B cell (primary cell): ENCODE results near the gene TECTB. TPM values are rescaled to one million over a fixed set of nuclear protein-coding genes. Genes with fewer than 3 reads are reported as not detected.

Experiments used
- ATAC-seq: fragments of 200-7000 bp; cut with Tn5 transposase; one replicate; pipeline ENCODE4 v1.10.0; 2021; ENCODE audit warnings: low read depth, mild to moderate bottlenecking, moderate number of reproducible peaks, moderate library complexity
- CTCF ChIA-PET: fragments of 350-600 bp; sonication (Branson Sonifier 250); formaldehyde crosslinking; loops from one replicate; lab custom pipeline; 2021; ENCODE audit warnings: antibody characterized with exemption, inconsistent platforms; lab: Charles Lee
- POLR2A ChIA-PET: fragments of 350-600 bp; sonication (Branson Sonifier 250); formaldehyde crosslinking; loops from one replicate; lab custom pipeline; 2021; ENCODE audit warnings: antibody characterized with exemption; lab: Charles Lee
- DNase-seq: peaks from one replicate; pipeline ENCODE4 v3.0.0; 2013
- H2AFZ ChIP-seq: 2 replicates; pipeline ENCODE4 v1.6.1; 2012; ENCODE audit warnings: mild to moderate bottlenecking, low read depth, low read length; ENCODE audit not compliant: insufficient read depth, poor library complexity, severe bottlenecking
- H3K27ac ChIP-seq, 2 donors: 1 replicate in 1 of 2; 2 replicates in 1 of 2; pipeline ENCODE4 v1.5.1; 2012 to 2013; ENCODE audit warnings: low read length in 2 of 2, mild to moderate bottlenecking in 2 of 2, moderate library complexity in 1 of 2
- H3K27me3 ChIP-seq, 4 experiments: fragments of 200-600 bp in 1 of 4; sonication (generic) in 1 of 4; replicated peaks in 1 of 4; 1 replicate in 2 of 4; 2 replicates in 2 of 4; pipeline versions ENCODE4 v1.6.1 to v1.7.0; 2013 to 2016; ENCODE audit warnings: low read length in 3 of 4, mild to moderate bottlenecking in 2 of 4, mixed read lengths in 1 of 4, moderate library complexity in 1 of 4; ENCODE audit not compliant: insufficient read depth in 4 of 4, control insufficient read depth in 3 of 4; ENCODE audit errors: control extremely low read depth in 1 of 4
- H3K36me3 ChIP-seq, 2 experiments: replicated peaks in 1 of 2; 1 replicate in 1 of 2; 2 replicates in 1 of 2; pipeline versions ENCODE4 v1.6.1 to v1.7.1; 2013; ENCODE audit warnings: low read length in 1 of 2; ENCODE audit not compliant: insufficient read depth in 2 of 2, control insufficient read depth in 1 of 2; ENCODE audit errors: control extremely low read depth in 1 of 2, extremely low read depth in 1 of 2
- H3K4me1 ChIP-seq, 2 donors: fragments of 200-600 bp in 1 of 2; sonication (generic) in 1 of 2; 1 replicate in 1 of 2; 2 replicates in 1 of 2; pipeline versions ENCODE4 v1.5.1 to v1.6.1; 2013 to 2017; ENCODE audit warnings: low read length in 2 of 2; ENCODE audit not compliant: control insufficient read depth in 2 of 2, insufficient read depth in 2 of 2
- H3K4me2 ChIP-seq: replicated peaks from 2 replicates; pipeline ENCODE3; 2012; ENCODE audit warnings: mild to moderate bottlenecking, low read depth, low read length; ENCODE audit not compliant: poor library complexity, severe bottlenecking
- H3K4me3 ChIP-seq, 5 experiments: fragments of 200-600 bp in 1 of 5; sonication (generic) in 1 of 5; 1 replicate in 3 of 5; 2 replicates in 2 of 5; pipeline versions ENCODE4 v1.5.1 to v1.7.0; 2011 to 2016; ENCODE audit warnings: low read length in 4 of 5, mild to moderate bottlenecking in 4 of 5, low read depth in 2 of 5, control low read depth in 1 of 5, moderate library complexity in 1 of 5; ENCODE audit not compliant: insufficient read depth in 1 of 5; ENCODE audit errors: control extremely low read depth in 1 of 5, extremely low read depth in 1 of 5
- H3K79me2 ChIP-seq: fragments of 200-600 bp; sonication (generic); one replicate; pipeline ENCODE4 v1.6.0; 2016; ENCODE audit warnings: low read length; ENCODE audit not compliant: control insufficient read depth, insufficient read depth
- H3K9ac ChIP-seq: fragments of 200-600 bp; sonication (generic); 2 replicates; pipeline ENCODE4 v1.6.1; 2017; ENCODE audit warnings: mild to moderate bottlenecking, low read length, moderate library complexity
- H3K9me3 ChIP-seq, 3 donors: one replicate each; pipeline versions ENCODE4 v1.6.1 to v1.7.1; 2013; ENCODE audit warnings: low read length in 2 of 3; ENCODE audit not compliant: control insufficient read depth in 2 of 3, insufficient read depth in 1 of 3; ENCODE audit errors: control extremely low read depth in 1 of 3
- H4K20me1 ChIP-seq: 2 replicates; pipeline ENCODE4 v1.6.0; 2012; ENCODE audit warnings: mild to moderate bottlenecking, low read length; ENCODE audit not compliant: insufficient read depth, control insufficient read depth, poor library complexity, severe bottlenecking
- H3K27ac Mint-ChIP-seq: one replicate; pipeline ENCODE4 v1.8.0; 2021; ENCODE audit warnings: mixed read lengths
- H3K27me3 Mint-ChIP-seq: one replicate; pipeline ENCODE4 v1.8.0; 2021; ENCODE audit warnings: mixed read lengths
- H3K4me1 Mint-ChIP-seq: one replicate; pipeline ENCODE4 v1.8.0; 2021; ENCODE audit warnings: mixed read lengths
- H3K4me3 Mint-ChIP-seq: one replicate; pipeline ENCODE4 v1.8.0; 2021; ENCODE audit warnings: mixed read lengths
- H3K9me3 Mint-ChIP-seq: one replicate; pipeline ENCODE4 v1.8.0; 2022; ENCODE audit warnings: mixed read lengths; ENCODE audit not compliant: insufficient read depth
- EZH2 ChIP-seq: IDR thresholded peaks from 2 replicates; pipeline ENCODE4 v1.6.1; 2012; ENCODE audit warnings: borderline replicate concordance, low read depth, mild to moderate bottlenecking, moderate library complexity, low read length; ENCODE audit not compliant: insufficient read depth, poor library complexity, severe bottlenecking
- WGBS: methylation state at CpG from one replicate; pipeline ENCODE4 v1.1.5; 2013; ENCODE audit warnings: missing lambda C conversion rate; ENCODE audit not compliant: insufficient coverage; 5-methylcytosine and 5-hydroxymethylcytosine counted together
- intact Hi-C: fragments of 100-400 bp; cut with micrococcal nuclease; formaldehyde crosslinking; loops from one replicate; pipeline ENCODE4 v1.10.0; 2022
- polyA plus RNA-seq: library from polyadenylated mRNA; depleted of rRNA; stranded (reverse); fragments of >200 nt; gene quantifications from 2 replicates; pipeline ENCODE4 v1.2.3, GENCODE V29; 2012
- total RNA-seq, 2 donors: library from RNA; stranded (reverse); fragments of 120-200 nt in 1 of 2; gene quantifications; 1 replicate in 1 of 2; 2 replicates in 1 of 2; pipeline versions ENCODE4 v1.2.3 to v1.2.4, GENCODE V29; 2013 to 2022
- TF ChIP-seq, protein P1 (sequence below): fragments of 200-600 bp; IDR thresholded peaks from one replicate; pipeline ENCODE4 v1.8.0; 2022; ENCODE audit warnings: antibody characterized with exemption, mild to moderate bottlenecking

TECTB gene
- total and polyA plus RNA-seq, 2 donors (not counting 1 experiment from before 2014, with no cell fraction given): not detected

DNA sequence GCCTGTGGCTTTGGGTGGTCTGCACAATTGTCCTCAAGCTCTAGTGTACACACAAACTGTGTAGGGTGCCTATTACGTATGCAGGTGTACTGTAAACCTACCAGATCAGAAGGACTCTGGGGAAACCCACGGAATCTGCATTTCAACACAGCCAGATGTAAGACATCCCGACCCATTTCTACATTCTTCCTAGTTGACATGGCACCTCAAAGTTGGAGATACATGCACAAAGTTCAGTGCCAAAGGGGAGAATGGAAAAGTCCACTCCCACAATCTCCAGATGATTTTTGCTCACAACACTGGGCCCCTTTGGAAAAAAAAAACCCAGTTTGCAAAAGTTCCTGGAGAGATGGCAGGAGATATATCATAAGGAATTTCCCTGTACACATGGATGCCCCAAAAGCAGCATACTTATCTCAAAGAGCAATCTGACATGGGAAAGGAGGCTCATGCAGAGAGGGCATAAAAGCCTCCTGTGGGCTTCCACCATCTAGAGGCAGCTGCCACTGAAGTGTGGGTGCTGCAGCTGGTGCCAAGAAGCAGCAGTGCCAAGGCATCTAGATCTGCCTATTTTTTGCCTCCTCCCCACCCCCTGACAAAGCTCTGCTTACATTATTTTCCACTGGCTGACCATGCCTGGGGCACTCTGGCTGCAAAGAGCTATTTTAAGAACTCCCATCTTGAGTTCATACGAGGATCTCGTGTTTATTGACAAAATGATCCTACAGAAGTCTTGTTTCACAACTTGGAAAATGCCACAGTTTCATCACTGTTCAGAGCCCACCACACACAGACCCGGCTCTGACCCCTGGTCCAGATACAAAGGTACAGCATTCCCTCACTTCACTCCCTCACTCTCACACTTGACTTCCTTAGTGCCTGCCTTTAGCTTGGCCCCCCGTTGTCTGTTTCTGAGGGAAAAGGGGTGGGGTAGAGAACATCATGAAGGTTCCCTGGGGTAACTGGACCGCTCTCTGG is 12.9 kb downstream of the TECTB start:
- WGBS: 62% methylated on average over 5 of the region's 8 CpGs
- no peak overlapping the region for H3K27ac Mint-ChIP-seq
- CTCF ChIA-PET: no interaction called here

DNA sequence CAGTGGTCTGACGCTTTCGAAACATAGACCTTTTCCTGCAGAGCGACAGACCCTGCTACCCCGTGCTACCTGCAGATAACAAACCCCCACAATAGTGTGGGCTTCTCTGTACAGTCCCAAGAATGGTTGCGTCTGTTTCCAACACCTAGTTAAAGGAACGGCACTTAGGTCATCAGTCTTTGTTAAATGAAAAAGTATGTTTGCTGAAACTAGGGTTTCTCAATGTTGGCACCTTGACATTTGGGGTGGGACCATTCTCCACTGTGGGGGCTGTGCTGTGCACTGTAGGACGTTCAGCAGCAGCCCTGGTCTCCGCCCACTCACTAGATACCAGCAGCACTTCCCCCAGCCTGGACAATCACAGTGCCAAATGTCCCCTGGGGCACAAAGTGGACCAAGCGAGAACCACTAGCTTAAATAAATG is 13.7 kb downstream of the TECTB start:
- Histone ChIP-seq H3K27ac (no peak overlapping the region), H4K20me1 (no peaks in the 10 kb centered on the region), H3K4me2 (no peak overlapping the region), H3K79me2 (no peaks in the 10 kb centered on the region), H3K9ac (no peak overlapping the region), H3K4me3 (no peak overlapping the region), H3K9me3 (no peaks in the 10 kb centered on the region), H3K4me1 (no peaks in the 10 kb centered on the region), H2AFZ (no peak overlapping the region), H3K36me3 (no peaks in the 10 kb centered on the region), H3K27me3 (no peaks in the 10 kb centered on the region)
- ATAC-seq: no peak
- WGBS: 79% methylated on average over 8 of the region's 9 CpGs
- ChIA-PET CTCF (no interaction called here), POLR2A (no interaction called here)
- Mint-ChIP-seq H3K9me3 (no peaks in the 10 kb centered on the region), H3K27ac (no peak overlapping the region), H3K4me1 (no peaks in the 10 kb centered on the region), H3K27me3 (peaks cover 9% of the 10 kb centered on the region), H3K4me3 (no peak overlapping the region)
- DNase-seq: no peak
- TF ChIP-seq, protein P1, sequence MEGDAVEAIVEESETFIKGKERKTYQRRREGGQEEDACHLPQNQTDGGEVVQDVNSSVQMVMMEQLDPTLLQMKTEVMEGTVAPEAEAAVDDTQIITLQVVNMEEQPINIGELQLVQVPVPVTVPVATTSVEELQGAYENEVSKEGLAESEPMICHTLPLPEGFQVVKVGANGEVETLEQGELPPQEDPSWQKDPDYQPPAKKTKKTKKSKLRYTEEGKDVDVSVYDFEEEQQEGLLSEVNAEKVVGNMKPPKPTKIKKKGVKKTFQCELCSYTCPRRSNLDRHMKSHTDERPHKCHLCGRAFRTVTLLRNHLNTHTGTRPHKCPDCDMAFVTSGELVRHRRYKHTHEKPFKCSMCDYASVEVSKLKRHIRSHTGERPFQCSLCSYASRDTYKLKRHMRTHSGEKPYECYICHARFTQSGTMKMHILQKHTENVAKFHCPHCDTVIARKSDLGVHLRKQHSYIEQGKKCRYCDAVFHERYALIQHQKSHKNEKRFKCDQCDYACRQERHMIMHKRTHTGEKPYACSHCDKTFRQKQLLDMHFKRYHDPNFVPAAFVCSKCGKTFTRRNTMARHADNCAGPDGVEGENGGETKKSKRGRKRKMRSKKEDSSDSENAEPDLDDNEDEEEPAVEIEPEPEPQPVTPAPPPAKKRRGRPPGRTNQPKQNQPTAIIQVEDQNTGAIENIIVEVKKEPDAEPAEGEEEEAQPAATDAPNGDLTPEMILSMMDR: no peak
- intact Hi-C loops: no loop called here

More for the DNA sequence above, 12.9 kb downstream of the TECTB start:
- no peak for TF ChIP-seq EZH2
- TF ChIP-seq, protein P1: no peak
- H3K4me3 Mint-ChIP-seq: no peak overlapping the region
- H3K27me3 Mint-ChIP-seq: peaks cover 9% of the 10 kb centered on the region
- no peak overlapping the region for H3K4me3 ChIP-seq
- no peak for DNase-seq
- no peaks in the 10 kb centered on the region for H3K9me3 Mint-ChIP-seq
- no peaks in the 10 kb centered on the region for H3K79me2 ChIP-seq
- no peak overlapping the region for H3K4me2 ChIP-seq
- H3K36me3 ChIP-seq: no peaks in the 10 kb centered on the region
- no peaks in the 10 kb centered on the region for H3K27me3 ChIP-seq
- no peaks in the 10 kb centered on the region for H3K4me1 ChIP-seq
- H3K27ac ChIP-seq: no peak overlapping the region
- intact Hi-C loops: no loop called here
- H3K9me3 ChIP-seq: no peaks in the 10 kb centered on the region
- no peak overlapping the region for H3K9ac ChIP-seq
- POLR2A ChIA-PET: no interaction called here
- no peaks in the 10 kb centered on the region for H3K4me1 Mint-ChIP-seq
- no peaks in the 10 kb centered on the region for H4K20me1 ChIP-seq
- H2AFZ ChIP-seq: no peak overlapping the region
- no peak for ATAC-seq
